OCI-LY7 (cell line): ENCODE measurements around the gene TCF12. TPM values are rescaled to one million over a fixed set of nuclear protein-coding genes. Genes with fewer than 3 reads are reported as not detected.
A peak's percentile ranks its signal among the peaks of the same experiment; 100 is the strongest.

Experiments used
- BruUV-seq: library from RNA; stranded (reverse); fragments of 400-500 nt; replicated peaks from 2 replicates; lab custom pipeline; 2021; lab: Mats Ljungman, UMichigan
- CTCF ChIA-PET: fragments of 300-600 bp; sonication (Branson Sonifier 250); formaldehyde crosslinking; loops from one replicate; lab custom pipeline; 2022; ENCODE audit warnings: antibody characterized with exemption; ENCODE audit not compliant: unreplicated experiment; lab: Charles Lee
- POLR2A ChIA-PET: fragments of 300-600 bp; sonication (Branson Sonifier 250); formaldehyde crosslinking; loops from one replicate; lab custom pipeline; 2022; ENCODE audit warnings: antibody characterized with exemption; lab: Charles Lee
- DNase-seq: peaks from one replicate; pipeline ENCODE4 v3.0.0-alpha.2; 2015; ENCODE audit warnings: low spot score
- H2AFZ ChIP-seq: fragments of 200-600 bp; sonication (generic), shearing (Covaris generic); 2 replicates; pipeline ENCODE4 v1.6.1; 2014; ENCODE audit warnings: mild to moderate bottlenecking, antibody characterized with exemption, low read length, moderate library complexity
- H3K27ac ChIP-seq: fragments of 200-600 bp; sonication (generic); 2 replicates; pipeline ENCODE4 v1.5.1; 2014; ENCODE audit warnings: mixed run types, low read depth, mild to moderate bottlenecking, moderate library complexity, low read length, inconsistent platforms; ENCODE audit not compliant: poor library complexity, severe bottlenecking
- H3K36me3 ChIP-seq: fragments of 200-600 bp; sonication (generic); 2 replicates; pipeline ENCODE4 v1.6.1; 2014; ENCODE audit warnings: mild to moderate bottlenecking, antibody characterized with exemption, low read length, moderate library complexity, mixed read lengths; ENCODE audit not compliant: insufficient read depth
- H3K4me1 ChIP-seq: fragments of 200-600 bp; sonication (generic); 2 replicates; pipeline ENCODE4 v1.5.1; 2014; ENCODE audit warnings: mild to moderate bottlenecking, low read length; ENCODE audit not compliant: insufficient read depth, poor library complexity, severe bottlenecking
- H3K4me2 ChIP-seq: fragments of 200-600 bp; sonication (generic); 2 replicates; pipeline ENCODE4 v1.6.1; 2014; ENCODE audit warnings: mild to moderate bottlenecking, low read length
- H3K4me3 ChIP-seq: fragments of 200-600 bp; sonication (generic); 2 replicates; pipeline ENCODE4 v1.5.1; 2014; ENCODE audit warnings: mild to moderate bottlenecking, low read depth, low read length; ENCODE audit not compliant: poor library complexity, severe bottlenecking
- H3K79me2 ChIP-seq: fragments of 200-600 bp; sonication (generic); 2 replicates; pipeline ENCODE4 v1.6.1; 2016; ENCODE audit warnings: low read depth, mild to moderate bottlenecking, low read length, moderate library complexity, mixed read lengths; ENCODE audit not compliant: insufficient read depth
- H3K9me2 ChIP-seq: fragments of 200-600 bp; sonication (generic); 2 replicates; pipeline ENCODE4 v1.6.1; 2016; ENCODE audit warnings: mild to moderate bottlenecking, low read length, mixed read lengths; ENCODE audit not compliant: insufficient read depth
- H3K9me3 ChIP-seq: fragments of 200-600 bp; sonication (generic); 2 replicates; pipeline ENCODE4 v1.6.1; 2014; ENCODE audit warnings: mild to moderate bottlenecking, mixed run types, low read length, mixed read lengths
- H4K20me1 ChIP-seq: fragments of 200-600 bp; sonication (generic); 2 replicates; pipeline ENCODE4 v1.6.1; 2014; ENCODE audit warnings: mild to moderate bottlenecking, antibody characterized with exemption, low read length, moderate library complexity, mixed read lengths; ENCODE audit not compliant: insufficient read depth
- EZH2phosphoT487 ChIP-seq: fragments of 200-600 bp; sonication (generic); IDR thresholded peaks from 2 replicates; pipeline ENCODE4 v1.6.1; 2018; ENCODE audit warnings: low read depth, borderline replicate concordance, mild to moderate bottlenecking, mixed run types, antibody characterized with exemption, low read length, moderate library complexity, mixed read lengths
- intact Hi-C: fragments of 100-400 bp; cut with micrococcal nuclease; formaldehyde crosslinking; loops from one replicate; pipeline ENCODE4 v1.10.0; 2022; ENCODE audit not compliant: unreplicated experiment
- total RNA-seq, 2 experiments: library from RNA; depleted of rRNA in 1 of 2; stranded (reverse); fragments of >200 nt in 1 of 2; shearing (Covaris generic) in 1 of 2; gene quantifications; 2 replicates each; pipeline ENCODE4 v1.2.3, GENCODE V29; 2014 to 2022
- TF ChIP-seq, protein P1 (sequence below): fragments of 200-600 bp; sonication (generic); conservative IDR thresholded peaks from 2 replicates; pipeline ENCODE4 v1.5.1; 2014; ENCODE audit warnings: mild to moderate bottlenecking, antibody characterized with exemption, low read length, moderate library complexity, mixed read lengths

Gene TCF12
- total RNA-seq, 2 experiments from 2014 or later, result 51.6 to 139 TPM

DNA sequence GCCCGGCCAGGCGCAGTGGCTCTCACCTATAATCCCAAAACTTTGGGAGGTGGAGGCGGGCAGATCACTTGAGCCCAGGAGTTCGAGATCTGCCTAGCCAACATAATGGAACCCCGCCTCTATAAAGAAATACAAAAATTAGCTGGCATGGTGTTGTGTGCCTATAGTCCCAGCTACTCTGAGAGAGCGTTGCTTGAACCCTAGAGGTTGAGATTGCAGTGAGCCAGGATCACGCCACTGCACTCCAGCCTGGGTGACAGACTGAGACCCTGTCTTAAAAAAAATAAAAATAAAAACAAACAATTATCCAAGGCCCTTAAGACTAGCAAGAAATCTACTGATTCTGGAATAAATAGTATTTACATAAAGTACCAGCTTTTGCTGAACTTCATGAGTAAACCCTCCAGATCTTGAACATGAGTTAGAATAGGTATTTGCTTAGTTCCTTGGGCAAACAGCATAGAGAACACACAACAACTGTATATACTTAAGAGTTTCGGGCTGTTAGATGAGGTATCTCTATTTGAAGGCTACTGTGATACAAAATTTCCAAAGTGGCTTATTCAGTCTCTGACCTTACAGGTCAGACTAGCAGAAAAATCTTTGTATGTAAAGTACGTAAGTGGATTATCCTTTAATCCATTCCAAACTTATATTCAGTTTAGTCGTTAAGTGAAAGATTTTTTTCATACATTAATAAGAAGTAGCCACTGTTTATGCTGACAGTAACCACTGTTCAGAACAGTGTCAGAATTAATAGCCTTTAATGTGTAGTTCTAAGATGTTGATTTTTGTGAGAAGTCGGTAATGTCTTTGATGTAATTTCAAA lies 286.8 kb downstream of the TCF12 start:
- CTCF ChIA-PET, result no interaction called here
- no peaks in the 10 kb centered on the region for H3K79me2 ChIP-seq
- no peak for DNase-seq
- no peak overlapping the region for H2AFZ ChIP-seq
- intact Hi-C loops, result no loop called here
- H3K4me1 ChIP-seq, result peaks cover 8% of the 10 kb centered on the region
- no peak overlapping the region for H3K4me2 ChIP-seq
- H3K4me3 ChIP-seq, result no peak overlapping the region
- POLR2A ChIA-PET, result interaction anchor here (0.6 to 1.3 kb wide), 2 partner anchors 80 to 304 kb away, joined by 3 read pairs; no protein-coding TSS in a partner anchor
- no peaks in the 10 kb centered on the region for H3K9me3 ChIP-seq
- TF ChIP-seq, protein P1, sequence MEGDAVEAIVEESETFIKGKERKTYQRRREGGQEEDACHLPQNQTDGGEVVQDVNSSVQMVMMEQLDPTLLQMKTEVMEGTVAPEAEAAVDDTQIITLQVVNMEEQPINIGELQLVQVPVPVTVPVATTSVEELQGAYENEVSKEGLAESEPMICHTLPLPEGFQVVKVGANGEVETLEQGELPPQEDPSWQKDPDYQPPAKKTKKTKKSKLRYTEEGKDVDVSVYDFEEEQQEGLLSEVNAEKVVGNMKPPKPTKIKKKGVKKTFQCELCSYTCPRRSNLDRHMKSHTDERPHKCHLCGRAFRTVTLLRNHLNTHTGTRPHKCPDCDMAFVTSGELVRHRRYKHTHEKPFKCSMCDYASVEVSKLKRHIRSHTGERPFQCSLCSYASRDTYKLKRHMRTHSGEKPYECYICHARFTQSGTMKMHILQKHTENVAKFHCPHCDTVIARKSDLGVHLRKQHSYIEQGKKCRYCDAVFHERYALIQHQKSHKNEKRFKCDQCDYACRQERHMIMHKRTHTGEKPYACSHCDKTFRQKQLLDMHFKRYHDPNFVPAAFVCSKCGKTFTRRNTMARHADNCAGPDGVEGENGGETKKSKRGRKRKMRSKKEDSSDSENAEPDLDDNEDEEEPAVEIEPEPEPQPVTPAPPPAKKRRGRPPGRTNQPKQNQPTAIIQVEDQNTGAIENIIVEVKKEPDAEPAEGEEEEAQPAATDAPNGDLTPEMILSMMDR, result no peak
- TF ChIP-seq EZH2phosphoT487, result no peak
- no peak overlapping the region for H3K27ac ChIP-seq
- no peaks in the 10 kb centered on the region for H4K20me1 ChIP-seq
- no peaks in the 10 kb centered on the region for H3K9me2 ChIP-seq
- no peaks in the 10 kb centered on the region for H3K36me3 ChIP-seq
- BruUV-seq, result no TSS peak

DNA sequence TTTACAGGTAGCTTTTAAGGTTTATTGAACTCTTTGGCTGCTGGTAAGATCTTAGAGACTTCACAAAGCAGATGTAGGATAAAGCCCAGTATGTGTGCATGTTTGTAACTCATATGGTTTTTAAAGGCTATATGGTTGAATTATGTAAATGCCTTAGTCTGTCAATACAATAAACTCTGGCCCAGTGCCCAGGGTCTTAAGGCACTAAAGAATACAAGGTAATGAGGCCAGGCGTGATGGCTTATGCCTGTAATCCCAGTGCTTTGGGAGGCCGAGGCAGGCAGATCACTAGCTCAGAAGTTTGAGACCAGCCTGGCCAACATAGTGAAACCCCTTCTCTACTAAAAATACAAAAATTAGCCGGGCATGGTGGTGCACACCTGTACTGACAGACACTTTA lies 287.6 kb downstream of the TCF12 start:
- H3K4me1 ChIP-seq, result peaks cover 8% of the 10 kb centered on the region
- H3K4me3 ChIP-seq, result no peak overlapping the region
- DNase-seq, result no peak
- H3K9me3 ChIP-seq, result no peaks in the 10 kb centered on the region
- intact Hi-C loops, result no loop called here
- no peak overlapping the region for H3K27ac ChIP-seq
- no TSS peak for BruUV-seq
- H3K79me2 ChIP-seq, result no peaks in the 10 kb centered on the region
- CTCF ChIA-PET, result no interaction called here
- no peaks in the 10 kb centered on the region for H3K9me2 ChIP-seq
- H4K20me1 ChIP-seq, result no peaks in the 10 kb centered on the region
- H2AFZ ChIP-seq, result no peak overlapping the region
- H3K36me3 ChIP-seq, result no peaks in the 10 kb centered on the region
- H3K4me2 ChIP-seq, result no peak overlapping the region
- POLR2A ChIA-PET, result interaction anchor here (0.7 kb wide), 1 partner anchor 45 kb away, joined by 4 read pairs; no protein-coding TSS in a partner anchor
- TF ChIP-seq, protein P1, result no peak
- TF ChIP-seq EZH2phosphoT487, result no peak

DNA sequence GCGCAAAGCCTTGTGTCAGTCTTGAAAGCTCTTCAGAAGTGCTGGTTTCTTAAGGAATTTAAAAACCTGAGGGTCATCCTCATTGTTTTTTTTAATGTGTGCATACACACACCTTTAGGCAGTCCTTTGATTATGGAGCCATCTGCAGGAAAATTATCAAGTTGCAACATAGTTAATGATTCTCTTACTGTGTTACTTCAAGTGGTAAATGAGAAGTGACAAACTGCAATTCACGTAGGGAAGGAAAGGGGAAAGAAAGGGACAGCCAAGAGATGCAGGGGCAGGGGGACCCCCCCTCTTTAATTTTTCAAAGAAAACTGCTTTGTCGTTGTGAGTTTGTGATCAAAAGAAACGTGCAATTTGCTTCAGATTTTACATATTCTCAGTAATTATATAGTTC lies 295.4 kb downstream of the TCF12 start:
- no peaks in the 10 kb centered on the region for H3K79me2 ChIP-seq
- TF ChIP-seq EZH2phosphoT487, result no peak
- TF ChIP-seq, protein P1, result peak; percentile 77
- H3K36me3 ChIP-seq, result no peaks in the 10 kb centered on the region
- no peaks in the 10 kb centered on the region for H3K9me2 ChIP-seq
- no peaks in the 10 kb centered on the region for H4K20me1 ChIP-seq
- H3K27ac ChIP-seq, result no peak overlapping the region
- H3K4me2 ChIP-seq, result no peak overlapping the region
- intact Hi-C loops, result loop anchor here (1.0 to 5.0 kb wide), 3 partner anchors 67 to 723 kb away; no protein-coding TSS in a partner anchor
- peak; percentile 48 for DNase-seq
- H3K4me1 ChIP-seq, result peaks cover 7% of the 10 kb centered on the region
- CTCF ChIA-PET, result interaction anchor here (1.3 kb wide), 1 partner anchor 723 kb away, joined by 5 read pairs; no protein-coding TSS in a partner anchor
- BruUV-seq, result no TSS peak
- H3K9me3 ChIP-seq, result no peaks in the 10 kb centered on the region
- H3K4me3 ChIP-seq, result no peak overlapping the region
- no peak overlapping the region for H2AFZ ChIP-seq
- POLR2A ChIA-PET, result no interaction called here
